ENCODE results near the gene NAT9. TPM values are rescaled to one million over a fixed set of nuclear protein-coding genes. Genes with fewer than 3 reads are reported as not detected.

The NAT9 gene
- total RNA-seq, 1 donor from 2014 or later, result 67.6 TPM

DNA sequence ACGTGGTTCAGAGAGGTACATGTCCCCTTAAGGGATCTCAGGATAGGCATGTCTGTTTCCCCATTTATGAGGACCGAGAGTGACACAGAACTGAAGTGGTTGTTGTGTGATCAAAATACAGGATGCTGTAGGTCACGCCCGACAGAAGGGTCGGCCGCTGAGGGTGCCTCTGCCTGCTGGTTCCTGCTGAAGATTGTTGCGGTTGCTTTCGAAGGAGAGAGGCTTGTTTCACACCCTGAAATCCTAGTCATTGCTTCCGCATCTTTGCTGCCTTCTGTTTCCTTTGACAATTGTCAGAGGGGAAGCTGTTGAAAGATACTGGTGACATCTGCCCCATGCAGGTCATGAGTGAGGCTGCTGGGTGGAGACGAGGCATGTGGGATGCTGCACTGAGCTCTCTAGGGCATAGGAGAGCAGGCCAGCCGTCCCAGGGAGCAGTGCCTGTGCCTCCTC is 3.8 kb upstream of the NAT9 start:
- H3K9me3 Mint-ChIP-seq, result no peaks in the 10 kb centered on the region
- peak overlapping the region; percentile 78 for H3K4me3 Mint-ChIP-seq
- DNase-seq, result peak; percentile 92
- H3K27ac Mint-ChIP-seq, result peak overlapping the region; percentile 98
- H3K27me3 Mint-ChIP-seq, result no peaks in the 10 kb centered on the region
- intact Hi-C loops (cut with micrococcal nuclease), result loop anchor here (5.0 kb wide), 1 partner anchor 92 kb away; the partner anchor contains the start of gene FDXR
- peaks cover 21% of the 10 kb centered on the region for H3K36me3 Mint-ChIP-seq (ENCODE audit: low read depth)
- peaks cover 57% of the 10 kb centered on the region for H3K4me1 Mint-ChIP-seq

DNA sequence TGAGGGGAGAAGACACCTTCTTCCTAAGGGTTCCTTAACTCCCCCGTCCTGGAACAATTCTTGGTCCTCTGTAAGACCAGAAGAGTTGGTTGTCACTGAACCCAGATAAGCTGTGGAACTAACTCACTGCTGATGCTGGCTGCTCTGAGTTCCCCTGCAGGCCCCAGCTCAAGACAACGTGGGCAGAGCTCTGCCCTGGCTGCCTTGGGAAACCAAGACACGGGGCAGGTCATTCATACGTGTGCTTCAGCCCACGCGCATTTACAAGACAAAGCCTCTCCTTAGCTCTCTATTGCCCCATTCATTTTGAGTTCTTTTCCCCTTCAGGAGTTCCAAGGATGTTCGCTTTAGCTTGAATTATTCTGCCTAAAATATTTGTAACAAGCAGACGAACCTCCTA is 3.4 kb upstream of the NAT9 start:
- Mint-ChIP-seq H3K4me3 (peak overlapping the region; percentile 78), H3K4me1 (peaks cover 52% of the 10 kb centered on the region), H3K9me3 (no peaks in the 10 kb centered on the region), H3K27ac (peak overlapping the region; percentile 98), H3K27me3 (no peaks in the 10 kb centered on the region), H3K36me3 (ENCODE audit: low read depth) (peaks cover 21% of the 10 kb centered on the region)
- no peak for DNase-seq
- intact Hi-C loops (cut with micrococcal nuclease), result loop anchor here (5.0 kb wide), 1 partner anchor 93 kb away; the partner anchor contains the start of gene FDXR

DNA sequence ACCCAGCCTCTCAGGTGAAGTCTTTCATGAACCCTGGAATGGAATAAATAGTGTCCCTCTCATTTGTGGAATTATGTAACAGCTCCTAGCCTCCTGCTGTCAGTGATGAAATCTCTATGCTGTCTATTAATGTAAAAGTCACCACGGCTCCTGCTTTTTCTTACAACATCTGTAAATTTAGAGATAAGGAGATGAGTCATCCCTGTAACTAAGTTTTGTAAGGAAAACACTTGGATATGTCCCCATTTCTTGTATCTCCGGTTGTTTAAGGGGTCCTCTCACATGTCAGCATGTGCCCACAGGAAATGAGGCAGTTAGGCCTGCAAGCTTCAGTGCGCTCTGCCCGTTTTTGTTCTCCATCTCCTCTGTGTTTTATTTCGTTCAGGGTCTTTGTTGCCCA is 2.8 kb upstream of the NAT9 start:
- H3K4me1 Mint-ChIP-seq, result peaks cover 49% of the 10 kb centered on the region
- DNase-seq, result no peak
- H3K9me3 Mint-ChIP-seq, result no peaks in the 10 kb centered on the region
- no peaks in the 10 kb centered on the region for H3K27me3 Mint-ChIP-seq
- H3K27ac Mint-ChIP-seq, result peak overlapping the region; percentile 98
- intact Hi-C loops (cut with micrococcal nuclease), result loop anchor here (5.0 kb wide), 1 partner anchor 93 kb away; the partner anchor contains the start of gene FDXR
- H3K36me3 Mint-ChIP-seq (ENCODE audit: low read depth), result peaks cover 20% of the 10 kb centered on the region
- H3K4me3 Mint-ChIP-seq, result peak overlapping the region; percentile 78

DNA sequence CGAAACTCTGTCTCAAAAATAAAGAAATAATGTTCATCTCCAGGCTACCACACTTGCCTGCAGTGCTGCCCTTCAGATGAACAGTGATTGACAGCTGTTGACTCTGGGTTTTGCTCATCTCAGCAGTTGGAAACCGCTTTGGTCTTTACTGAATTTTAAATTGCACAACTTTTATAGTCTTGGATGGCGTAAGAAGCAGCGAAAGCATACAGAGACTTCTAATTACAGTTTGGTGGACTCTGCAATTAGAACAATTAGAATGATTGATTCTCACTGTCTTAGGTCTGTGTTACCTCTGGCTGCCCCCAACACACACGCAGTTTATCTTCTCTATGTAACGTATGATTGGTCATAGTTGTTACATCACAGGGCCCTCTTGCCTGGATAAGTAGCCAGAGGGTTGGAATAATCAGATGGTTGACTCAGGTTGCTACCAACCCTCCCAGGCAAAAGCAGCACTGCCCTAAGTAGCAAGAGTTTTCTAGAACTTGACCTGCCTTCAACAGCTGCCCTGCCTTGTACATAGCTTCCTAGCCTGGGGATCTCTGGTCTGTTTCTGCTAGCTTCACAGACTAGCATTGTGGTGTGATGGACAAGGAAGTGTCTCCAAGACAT is 1.9 kb upstream of the NAT9 start:
- DNase-seq, result no peak
- Mint-ChIP-seq H3K27me3 (no peaks in the 10 kb centered on the region), H3K27ac (peak overlapping the region; percentile 98), H3K4me1 (peaks cover 51% of the 10 kb centered on the region), H3K4me3 (peak overlapping the region; percentile 36), H3K9me3 (no peaks in the 10 kb centered on the region), H3K36me3 (ENCODE audit: low read depth) (peaks cover 26% of the 10 kb centered on the region)
- intact Hi-C loops (cut with micrococcal nuclease), result loop anchor here (5.0 kb wide), 1 partner anchor 94 kb away; the partner anchor contains the start of gene FDXR

DNA sequence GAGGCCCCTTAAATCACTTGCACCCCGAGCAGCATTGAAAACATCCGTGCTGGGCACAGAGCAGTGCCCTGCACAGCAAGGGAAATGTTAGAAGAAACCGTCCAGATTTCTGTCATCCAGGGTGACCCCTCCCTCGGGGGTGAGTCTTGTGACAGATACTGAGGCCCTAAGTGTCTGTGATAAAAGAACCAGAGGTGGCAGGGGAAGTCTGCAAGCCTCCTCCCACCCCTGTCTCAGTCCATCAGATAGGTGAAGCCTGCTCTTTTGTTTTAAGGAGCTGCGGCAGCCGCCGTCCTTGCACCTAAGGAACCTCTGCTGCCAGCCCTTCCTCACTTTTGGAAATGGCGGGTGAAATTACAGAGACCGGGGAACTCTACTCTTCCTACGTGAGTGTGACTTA is 845 bp upstream of the NAT9 start:
- intact Hi-C loops (cut with micrococcal nuclease), result loop anchor here (1.0 to 5.0 kb wide), 2 partner anchors 29 to 95 kb away; partner anchors contain the start of genes FDXR and NHERF1
- Mint-ChIP-seq H3K27me3 (no peaks in the 10 kb centered on the region), H3K36me3 (ENCODE audit: low read depth) (peaks cover 30% of the 10 kb centered on the region), H3K27ac (peak overlapping the region; percentile 66), H3K4me3 (peak overlapping the region; percentile 100), H3K9me3 (no peaks in the 10 kb centered on the region), H3K4me1 (peaks cover 48% of the 10 kb centered on the region)
- peak; percentile 71 for DNase-seq

DNA sequence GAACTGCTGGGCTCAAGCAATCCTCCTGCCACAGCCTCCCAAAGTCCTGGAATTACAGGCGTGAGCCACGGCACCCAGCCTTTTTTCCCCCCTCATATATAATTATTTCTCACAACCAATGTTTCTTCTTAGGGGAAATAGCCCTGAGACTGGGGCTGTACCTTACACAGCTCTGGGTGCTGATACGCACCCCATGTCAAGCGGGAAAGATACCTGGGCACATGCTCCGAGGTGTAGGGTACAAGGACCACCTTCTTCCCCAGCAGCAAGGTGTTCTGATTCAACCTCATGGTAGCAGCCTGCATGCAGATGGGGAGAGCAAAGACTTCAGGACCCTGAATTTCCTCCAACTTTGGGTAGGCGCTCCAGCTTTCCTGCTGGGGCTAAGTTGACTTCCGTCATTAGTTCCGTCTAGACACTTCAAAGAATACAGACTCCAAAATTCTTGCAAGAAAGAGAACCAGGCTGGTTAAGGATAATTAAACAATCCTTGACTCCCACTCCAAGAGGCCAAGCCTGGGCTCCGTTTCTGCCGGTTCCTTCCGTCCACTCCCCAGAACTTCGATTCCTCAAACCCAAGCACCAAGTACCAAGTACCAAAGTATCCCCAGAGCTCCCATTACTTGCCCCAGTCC is 619 bp downstream of the NAT9 start:
- Mint-ChIP-seq H3K4me3 (peak overlapping the region; percentile 100), H3K9me3 (no peaks in the 10 kb centered on the region), H3K27ac (peak overlapping the region; percentile 91), H3K36me3 (ENCODE audit: low read depth) (peaks cover 36% of the 10 kb centered on the region), H3K27me3 (no peaks in the 10 kb centered on the region), H3K4me1 (peaks cover 43% of the 10 kb centered on the region)
- no peak for DNase-seq
- intact Hi-C loops (cut with micrococcal nuclease), result loop anchor here (1.0 to 5.0 kb wide), 2 partner anchors 27 to 97 kb away; partner anchors contain the start of genes FDXR and NHERF1

DNA sequence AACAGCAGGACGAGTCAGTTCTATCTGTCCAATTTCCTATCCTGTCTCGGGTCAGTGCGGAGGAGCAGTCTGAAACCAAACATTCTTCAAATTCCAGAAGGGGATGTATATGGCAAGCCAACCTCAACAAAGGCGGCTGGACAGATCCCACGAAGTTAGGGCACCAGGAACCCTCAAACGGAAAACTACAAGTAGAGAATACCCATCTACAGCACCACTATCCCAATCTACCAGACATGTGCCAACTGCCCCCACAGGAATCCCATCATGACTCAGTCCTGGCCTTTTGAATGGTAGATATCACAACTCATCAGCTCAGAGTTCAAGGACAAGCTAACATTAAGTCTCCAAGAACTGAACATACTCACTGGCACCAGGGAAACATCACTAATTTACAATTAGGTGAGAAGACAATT is 2.3 kb downstream of the NAT9 start:
- Mint-ChIP-seq H3K36me3 (ENCODE audit: low read depth) (peaks cover 43% of the 10 kb centered on the region), H3K4me1 (peaks cover 34% of the 10 kb centered on the region)
- intact Hi-C loops (cut with micrococcal nuclease), result no loop called here

DNA sequence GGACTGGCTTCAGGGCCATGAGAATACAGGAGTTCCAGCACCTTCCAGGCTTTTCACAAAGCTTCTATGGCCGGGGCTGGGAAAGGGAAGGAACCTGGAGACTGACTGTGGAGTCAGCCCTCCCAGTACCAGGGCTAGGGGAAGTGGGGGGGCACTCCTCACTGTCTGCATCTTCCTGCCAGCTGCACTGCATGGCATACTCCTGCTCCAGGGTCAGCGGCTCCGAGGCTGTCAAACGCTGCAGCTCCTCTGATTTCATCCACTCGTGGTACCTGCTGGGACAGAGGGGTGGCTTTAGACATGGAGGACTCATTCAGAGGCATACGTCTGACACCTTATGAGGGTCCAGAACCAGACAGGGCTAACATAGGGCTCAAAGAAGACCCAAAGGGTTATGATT is 2.7 kb downstream of the NAT9 start:
- Mint-ChIP-seq H3K9me3 (no peaks in the 10 kb centered on the region), H3K4me1 (peaks cover 36% of the 10 kb centered on the region), H3K27me3 (no peaks in the 10 kb centered on the region), H3K27ac (peak overlapping the region; percentile 25), H3K36me3 (ENCODE audit: low read depth) (peaks cover 47% of the 10 kb centered on the region), H3K4me3 (peak overlapping the region; percentile 68)
- intact Hi-C loops (cut with micrococcal nuclease), result no loop called here
- DNase-seq, result peak; percentile 60

More for the DNA sequence above, 2.3 kb downstream of the NAT9 start:
- peak overlapping the region; percentile 62 for H3K27ac Mint-ChIP-seq
- H3K9me3 Mint-ChIP-seq, result no peaks in the 10 kb centered on the region
- DNase-seq, result no peak
- peak overlapping the region; percentile 68 for H3K4me3 Mint-ChIP-seq
- H3K27me3 Mint-ChIP-seq, result no peaks in the 10 kb centered on the region

DNA sequence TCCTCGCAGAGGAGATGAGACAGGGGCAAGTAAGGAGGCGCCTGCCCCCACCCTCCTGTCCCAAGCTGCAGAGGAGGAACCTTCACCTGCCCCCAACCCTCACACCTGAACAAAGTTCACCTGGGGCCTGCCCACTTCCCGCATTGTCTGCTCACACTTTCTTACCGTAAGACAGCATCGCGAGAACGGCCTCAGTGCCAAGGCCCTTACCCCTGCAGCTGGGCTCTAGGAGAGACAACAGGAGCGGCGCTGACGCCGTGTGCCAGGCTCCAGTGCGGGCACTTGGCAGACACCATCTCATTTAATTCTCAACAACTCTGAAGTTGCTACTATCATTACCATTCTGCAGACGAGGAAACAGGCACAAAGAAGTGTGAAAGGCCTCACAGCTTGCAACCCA is 4.1 kb downstream of the NAT9 start:
- Mint-ChIP-seq H3K27ac (peak overlapping the region; percentile 63), H3K27me3 (no peaks in the 10 kb centered on the region), H3K4me3 (no peak overlapping the region), H3K9me3 (no peaks in the 10 kb centered on the region), H3K4me1 (peaks cover 27% of the 10 kb centered on the region), H3K36me3 (ENCODE audit: low read depth) (peaks cover 50% of the 10 kb centered on the region)
- no peak for DNase-seq
- intact Hi-C loops (cut with micrococcal nuclease), result no loop called here

DNA sequence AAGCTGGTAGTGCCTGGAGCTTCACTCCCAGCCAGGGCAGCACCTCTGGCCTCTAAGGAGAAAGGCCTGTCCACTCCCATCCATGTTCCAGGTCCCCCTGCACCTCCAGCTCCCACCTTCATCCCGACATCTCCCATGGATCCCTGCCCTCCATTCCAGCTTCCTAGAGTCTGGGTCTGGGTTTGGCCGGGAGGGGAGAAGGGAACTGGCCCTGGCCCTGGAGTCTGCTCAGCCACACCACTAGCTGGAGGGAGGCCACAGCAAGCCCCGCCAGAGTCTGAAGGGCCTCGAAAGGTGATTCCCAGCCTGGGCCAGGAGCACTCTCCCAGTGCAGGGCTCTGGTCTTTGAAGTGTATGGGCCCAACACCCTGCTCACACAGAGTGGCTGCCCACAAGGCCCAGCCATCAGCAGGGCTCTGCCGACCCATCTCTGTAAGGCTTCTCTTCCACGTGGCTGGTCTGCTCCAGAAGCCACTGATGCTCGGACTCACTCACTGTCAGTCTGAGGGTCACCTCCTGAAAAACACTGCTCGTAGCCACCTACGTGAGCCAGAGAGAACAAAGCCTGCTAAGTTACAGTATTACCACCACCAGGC is 4.7 kb downstream of the NAT9 start:
- Mint-ChIP-seq H3K27me3 (no peaks in the 10 kb centered on the region), H3K4me1 (peaks cover 24% of the 10 kb centered on the region), H3K36me3 (ENCODE audit: low read depth) (peaks cover 52% of the 10 kb centered on the region)

DNA sequence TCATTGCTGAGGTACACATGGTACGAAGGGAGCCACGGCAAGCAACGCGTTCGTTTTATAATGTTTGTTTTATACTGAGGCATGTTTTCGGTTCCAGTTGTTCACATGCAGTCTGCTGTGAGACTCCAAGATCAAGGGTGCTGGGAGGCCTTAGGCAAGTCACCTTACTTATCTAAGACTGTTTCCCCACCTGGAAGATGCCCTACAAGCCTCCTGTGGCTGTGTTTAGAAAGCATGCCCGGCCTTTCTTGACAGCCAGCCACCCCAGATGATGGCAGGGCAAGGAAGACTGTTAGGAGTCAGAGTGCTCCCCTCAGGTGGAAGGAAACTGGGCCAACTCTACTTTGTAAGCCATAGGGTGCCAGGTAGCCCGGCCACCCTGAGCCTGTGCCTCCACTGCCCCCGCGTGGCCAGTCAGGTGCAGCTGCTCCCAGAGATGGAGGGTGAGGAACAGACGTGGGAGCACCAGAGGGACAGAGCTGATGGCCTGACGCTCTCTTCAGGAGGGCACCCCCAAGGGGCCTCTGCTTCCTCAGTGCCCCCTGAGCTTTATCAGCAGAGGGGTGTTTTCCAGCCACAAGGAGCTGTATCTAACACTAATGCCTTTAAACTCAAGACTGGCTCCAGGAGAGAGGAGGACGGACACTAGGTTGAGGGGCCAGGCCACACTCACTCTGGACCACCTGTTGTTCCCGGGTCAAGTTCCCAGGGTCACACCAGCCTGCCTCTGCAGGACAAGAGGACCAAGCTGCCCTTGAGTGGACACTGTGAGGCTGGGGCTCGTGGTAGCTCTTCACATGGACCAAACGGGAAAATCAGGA is 5.4 kb downstream of the NAT9 start:
- peaks cover 48% of the 10 kb centered on the region for H3K36me3 Mint-ChIP-seq (ENCODE audit: low read depth)
- intact Hi-C loops (cut with micrococcal nuclease), result loop anchor here (1.0 kb wide), 2 partner anchors 26 to 113 kb away; no protein-coding TSS in a partner anchor
- peaks cover 19% of the 10 kb centered on the region for H3K4me1 Mint-ChIP-seq
- no peaks in the 10 kb centered on the region for H3K9me3 Mint-ChIP-seq
- DNase-seq, result peak; percentile 91
- peak overlapping the region; percentile 65 for H3K27ac Mint-ChIP-seq
- no peaks in the 10 kb centered on the region for H3K27me3 Mint-ChIP-seq
- H3K4me3 Mint-ChIP-seq, result no peak overlapping the region

More for the DNA sequence above, 4.7 kb downstream of the NAT9 start:
- no peak for DNase-seq
- no peaks in the 10 kb centered on the region for H3K9me3 Mint-ChIP-seq
- intact Hi-C loops (cut with micrococcal nuclease), result no loop called here
- no peak overlapping the region for H3K4me3 Mint-ChIP-seq
- H3K27ac Mint-ChIP-seq, result no peak overlapping the region

DNA sequence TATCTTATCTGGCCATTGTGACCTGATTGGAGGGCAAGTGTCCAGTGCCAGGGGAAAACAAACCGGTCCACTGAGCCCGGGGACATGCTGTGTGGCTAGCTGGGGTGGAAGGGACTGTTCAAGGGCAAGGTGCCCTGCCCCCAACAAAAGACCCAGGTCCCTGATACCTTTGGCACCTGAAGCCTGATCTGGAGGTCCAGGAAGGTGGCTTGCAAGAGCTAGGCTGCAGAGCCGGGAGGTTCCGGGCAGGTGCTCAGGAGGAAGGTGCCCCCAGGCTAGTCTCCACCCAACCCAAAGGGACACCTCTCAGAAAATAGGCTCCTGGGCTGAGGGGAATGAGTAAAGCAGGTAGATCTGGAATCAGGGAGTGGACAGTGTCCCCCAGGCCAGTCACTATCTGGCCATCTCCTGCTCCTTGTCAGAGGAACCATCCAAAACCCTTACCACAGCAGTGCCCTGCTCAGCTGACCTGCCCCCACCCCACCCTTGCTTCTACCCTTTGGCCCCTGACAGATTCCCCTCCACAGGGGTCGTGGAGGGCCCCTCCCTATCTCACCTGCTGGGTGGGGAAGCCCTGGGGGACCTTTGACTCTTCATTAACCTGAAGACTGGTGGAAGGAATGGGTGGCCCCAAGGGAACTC is 6.2 kb downstream of the NAT9 start:
- intact Hi-C loops (cut with micrococcal nuclease), result loop anchor here (1.0 kb wide), 2 partner anchors 26 to 113 kb away; no protein-coding TSS in a partner anchor
- no peaks in the 10 kb centered on the region for H3K9me3 Mint-ChIP-seq

More for the DNA sequence above, 6.2 kb downstream of the NAT9 start:
- Mint-ChIP-seq H3K4me3 (no peak overlapping the region), H3K27me3 (no peaks in the 10 kb centered on the region), H3K4me1 (peaks cover 18% of the 10 kb centered on the region), H3K27ac (peak overlapping the region; percentile 3), H3K36me3 (ENCODE audit: low read depth) (peaks cover 48% of the 10 kb centered on the region)
- no peak for DNase-seq

Data from activated CD4-positive, alpha-beta T cell treated with anti-CD3 and anti-CD28 coated beads, Interleukin-2, amount 10 ng/mL, durations not matched to agents 24 days and 14 days (primary cell).